Stomach smooth muscle (tissue), 2 donors: ENCODE results near the gene FNDC3B.

Source experiments
- H3K27ac ChIP-seq: one replicate; pipeline ENCODE4 v1.7.0; 2013; ENCODE audit warnings: mild to moderate bottlenecking, low read length, inconsistent platforms
- H3K27me3 ChIP-seq, 2 donors: one replicate each; pipeline ENCODE4 v1.7.0; 2013; ENCODE audit warnings: low read length in 2 of 2; ENCODE audit not compliant: insufficient read depth in 2 of 2, control insufficient read depth in 1 of 2
- H3K36me3 ChIP-seq, 2 donors: one replicate each; pipeline ENCODE4 v1.7.0; 2013; ENCODE audit warnings: low read length in 2 of 2; ENCODE audit not compliant: control insufficient read depth in 2 of 2, insufficient read depth in 2 of 2
- H3K4me1 ChIP-seq: one replicate; pipeline ENCODE4 v1.7.0; 2013; ENCODE audit warnings: low read length; ENCODE audit not compliant: control insufficient read depth, insufficient read depth
- H3K4me3 ChIP-seq, 2 donors: one replicate each; pipeline ENCODE4 v1.7.0; 2013; ENCODE audit warnings: low read length in 2 of 2
- H3K9ac ChIP-seq, 2 donors: one replicate each; pipeline ENCODE4 v1.7.0; 2013; ENCODE audit warnings: low read length in 2 of 2, mild to moderate bottlenecking in 1 of 2
- H3K9me3 ChIP-seq, 2 donors: one replicate each; pipeline ENCODE4 v1.7.0; 2013; ENCODE audit warnings: low read length in 2 of 2; ENCODE audit not compliant: control insufficient read depth in 2 of 2
- donor health status: healthy.
- donor health status: Pancreatic carcinoma.

Gene FNDC3B

GRCh38 chr3:172054115-172054764, 14.9 kb downstream of the FNDC3B start:
- Histone ChIP-seq H3K27ac (no peak overlapping the region), H3K9ac (no peak overlapping the region), H3K4me1 (no peaks in the 10 kb centered on the region), H3K36me3 (peaks cover 6% of the 10 kb centered on the region in 2 donors), H3K9me3 (no peaks in the 10 kb centered on the region), H3K4me3 (no peak overlapping the region), H3K27me3 (no peaks in the 10 kb centered on the region)

- Histone ChIP-seq H3K27me3 (no peaks in the 10 kb centered on the region), H3K27ac (no peak overlapping the region), H3K36me3 (peaks cover 6% of the 10 kb centered on the region in 2 donors), H3K4me1 (no peaks in the 10 kb centered on the region), H3K9ac (no peak overlapping the region), H3K4me3 (no peak overlapping the region), H3K9me3 (no peaks in the 10 kb centered on the region)
Observed at GRCh38 chr3:172056416-172056815, 17.0 kb downstream of the FNDC3B start.

GRCh38 chr3:172057059-172057458, 17.7 kb downstream of the FNDC3B start:
- no peak overlapping the region for H3K27ac ChIP-seq
- H3K9ac ChIP-seq = no peak overlapping the region
- H3K27me3 ChIP-seq = no peaks in the 10 kb centered on the region
- no peaks in the 10 kb centered on the region for H3K9me3 ChIP-seq
- H3K4me1 ChIP-seq = no peaks in the 10 kb centered on the region
- peaks cover 6% of the 10 kb centered on the region in 2 donors for H3K36me3 ChIP-seq
- no peak overlapping the region for H3K4me3 ChIP-seq

- Histone ChIP-seq H3K4me1 (no peaks in the 10 kb centered on the region), H3K27ac (no peak overlapping the region), H3K9ac (no peak overlapping the region), H3K36me3 (peaks cover under 1 to 4% of the 10 kb centered on the region in 2 donors), H3K9me3 (no peaks in the 10 kb centered on the region), H3K4me3 (no peak overlapping the region), H3K27me3 (no peaks in the 10 kb centered on the region)
Observed at GRCh38 chr3:172057624-172058327, 18.4 kb downstream of the FNDC3B start.

- Histone ChIP-seq H3K27me3 (no peaks in the 10 kb centered on the region), H3K27ac (no peak overlapping the region), H3K4me3 (no peak overlapping the region), H3K9me3 (no peaks in the 10 kb centered on the region), H3K36me3 (no peaks in the 10 kb centered on the region), H3K4me1 (no peaks in the 10 kb centered on the region), H3K9ac (no peak overlapping the region)
Observed at GRCh38 chr3:172059532-172059931, 20.2 kb downstream of the FNDC3B start.

- no peaks in the 10 kb centered on the region for H3K4me1 ChIP-seq
- H3K36me3 ChIP-seq = no peaks in the 10 kb centered on the region
Observed at GRCh38 chr3:172060234-172060633, 20.9 kb downstream of the FNDC3B start.

GRCh38 chr3:172061724-172062184, 22.4 kb downstream of the FNDC3B start:
- peaks cover 4% of the 10 kb centered on the region for H3K4me1 ChIP-seq
- H3K9me3 ChIP-seq = no peaks in the 10 kb centered on the region
- no peaks in the 10 kb centered on the region for H3K36me3 ChIP-seq
- peak overlapping the region in 1 of 2 donors; percentile 17 for H3K4me3 ChIP-seq
- no peak overlapping the region for H3K27ac ChIP-seq
- no peak overlapping the region for H3K9ac ChIP-seq
- H3K27me3 ChIP-seq = no peaks in the 10 kb centered on the region

More at GRCh38 chr3:172060234-172060633, 20.9 kb downstream of the FNDC3B start:
- H3K27me3 ChIP-seq = no peaks in the 10 kb centered on the region
- H3K9me3 ChIP-seq = no peaks in the 10 kb centered on the region
- no peak overlapping the region for H3K27ac ChIP-seq
- no peak overlapping the region for H3K4me3 ChIP-seq
- H3K9ac ChIP-seq = no peak overlapping the region

GRCh38 chr3:172062761-172063160, 23.4 kb downstream of the FNDC3B start:
- Histone ChIP-seq H3K4me3 (no peak overlapping the region), H3K27me3 (no peaks in the 10 kb centered on the region), H3K27ac (no peak overlapping the region), H3K9ac (no peak overlapping the region), H3K36me3 (no peaks in the 10 kb centered on the region), H3K4me1 (peaks cover 4% of the 10 kb centered on the region), H3K9me3 (no peaks in the 10 kb centered on the region)

GRCh38 chr3:172063456-172064432, 24.4 kb downstream of the FNDC3B start:
- H3K4me1 ChIP-seq = peaks cover 4% of the 10 kb centered on the region
- H3K27ac ChIP-seq = no peak overlapping the region
- no peaks in the 10 kb centered on the region for H3K9me3 ChIP-seq
- no peak overlapping the region for H3K4me3 ChIP-seq
- no peaks in the 10 kb centered on the region for H3K27me3 ChIP-seq
- H3K36me3 ChIP-seq = no peaks in the 10 kb centered on the region
- H3K9ac ChIP-seq = no peak overlapping the region

GRCh38 chr3:172065527-172065926, 26.1 kb downstream of the FNDC3B start:
- Histone ChIP-seq H3K4me3 (no peak overlapping the region), H3K36me3 (no peaks in the 10 kb centered on the region), H3K27ac (no peak overlapping the region), H3K9me3 (no peaks in the 10 kb centered on the region), H3K4me1 (peaks cover 4% of the 10 kb centered on the region), H3K9ac (no peak overlapping the region), H3K27me3 (no peaks in the 10 kb centered on the region)
